Fibroblast of the aortic adventitia (primary cell): ENCODE results near the gene TRNT1. TPM values are rescaled to one million over a fixed set of nuclear protein-coding genes. Genes with fewer than 3 reads are reported as not detected.

Experiments
- DNase-seq: peaks from one replicate; pipeline ENCODE4 v3.0.0-alpha.2; 2010; ENCODE audit warnings: low read depth
- H3K4me3 ChIP-seq: 2 replicates; pipeline ENCODE4 v1.5.1; 2011; ENCODE audit warnings: low read depth, mild to moderate bottlenecking, control low read depth, low read length, moderate library complexity
- total RNA-seq: library from RNA; depleted of rRNA; stranded (reverse); fragments of >200 nt; gene quantifications from 2 replicates; pipeline ENCODE4 v1.2.3, GENCODE V29; 2012; ENCODE audit warnings: low replicate concordance
- TF ChIP-seq, protein P1 (sequence below): IDR thresholded peaks from 2 replicates; pipeline ENCODE4 v1.5.1; 2011; ENCODE audit warnings: mild to moderate bottlenecking, low read length, control low read depth, inconsistent platforms; ENCODE audit not compliant: insufficient read depth

Gene TRNT1
- total RNA-seq, 1 donor: 23.3 TPM

DNA sequence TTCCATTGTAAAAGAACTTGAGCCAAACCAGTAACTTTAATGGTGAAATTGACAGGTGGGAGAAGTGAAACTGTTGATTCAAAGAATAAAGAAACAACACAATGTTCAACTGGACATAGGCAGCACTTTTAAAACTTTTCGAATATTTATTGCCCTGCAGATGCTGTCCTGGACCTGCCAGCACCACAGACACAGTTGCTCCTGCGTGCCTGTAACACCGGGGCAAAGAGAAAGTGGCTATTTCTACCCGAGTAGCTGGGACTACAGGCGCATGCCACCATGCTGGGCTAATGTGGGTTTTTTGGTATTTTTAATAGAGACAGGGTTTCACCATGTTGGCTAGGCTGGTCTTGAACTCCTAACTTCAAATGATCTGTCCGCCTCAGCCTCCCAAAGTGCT lies 24.0 kb upstream of the TRNT1 start:
- TF ChIP-seq, protein P1, sequence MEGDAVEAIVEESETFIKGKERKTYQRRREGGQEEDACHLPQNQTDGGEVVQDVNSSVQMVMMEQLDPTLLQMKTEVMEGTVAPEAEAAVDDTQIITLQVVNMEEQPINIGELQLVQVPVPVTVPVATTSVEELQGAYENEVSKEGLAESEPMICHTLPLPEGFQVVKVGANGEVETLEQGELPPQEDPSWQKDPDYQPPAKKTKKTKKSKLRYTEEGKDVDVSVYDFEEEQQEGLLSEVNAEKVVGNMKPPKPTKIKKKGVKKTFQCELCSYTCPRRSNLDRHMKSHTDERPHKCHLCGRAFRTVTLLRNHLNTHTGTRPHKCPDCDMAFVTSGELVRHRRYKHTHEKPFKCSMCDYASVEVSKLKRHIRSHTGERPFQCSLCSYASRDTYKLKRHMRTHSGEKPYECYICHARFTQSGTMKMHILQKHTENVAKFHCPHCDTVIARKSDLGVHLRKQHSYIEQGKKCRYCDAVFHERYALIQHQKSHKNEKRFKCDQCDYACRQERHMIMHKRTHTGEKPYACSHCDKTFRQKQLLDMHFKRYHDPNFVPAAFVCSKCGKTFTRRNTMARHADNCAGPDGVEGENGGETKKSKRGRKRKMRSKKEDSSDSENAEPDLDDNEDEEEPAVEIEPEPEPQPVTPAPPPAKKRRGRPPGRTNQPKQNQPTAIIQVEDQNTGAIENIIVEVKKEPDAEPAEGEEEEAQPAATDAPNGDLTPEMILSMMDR: no peak
- no peak overlapping the region for H3K4me3 ChIP-seq
- no peak for DNase-seq

- TF ChIP-seq, protein P1: no peak
Measured at GRCh38 chr3:3105246-3105645, 21.5 kb upstream of the TRNT1 start.

DNA sequence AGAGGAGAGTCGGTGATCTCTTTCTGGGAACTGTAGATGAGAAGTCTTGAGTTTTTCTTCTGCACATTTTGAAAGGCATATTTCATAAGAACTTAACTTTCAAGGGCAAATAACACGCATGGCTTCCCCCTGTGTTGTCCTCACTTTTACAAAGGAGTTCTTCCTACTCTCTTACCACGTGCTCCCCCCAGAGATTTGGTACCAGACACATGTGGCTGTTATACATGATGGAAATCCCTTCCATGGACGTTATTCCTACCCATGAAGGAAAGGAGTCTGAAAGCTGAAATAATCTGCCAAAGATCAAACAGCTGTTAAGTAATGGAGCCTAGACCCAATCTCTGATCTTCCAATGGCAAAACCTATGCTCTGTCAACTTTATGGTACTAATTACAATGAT lies 20.9 kb upstream of the TRNT1 start:
- no peak for DNase-seq
- TF ChIP-seq, protein P1: no peak
- H3K4me3 ChIP-seq: no peak overlapping the region

More at GRCh38 chr3:3105246-3105645, 21.5 kb upstream of the TRNT1 start:
- no peak for DNase-seq
- H3K4me3 ChIP-seq: no peak overlapping the region

DNA sequence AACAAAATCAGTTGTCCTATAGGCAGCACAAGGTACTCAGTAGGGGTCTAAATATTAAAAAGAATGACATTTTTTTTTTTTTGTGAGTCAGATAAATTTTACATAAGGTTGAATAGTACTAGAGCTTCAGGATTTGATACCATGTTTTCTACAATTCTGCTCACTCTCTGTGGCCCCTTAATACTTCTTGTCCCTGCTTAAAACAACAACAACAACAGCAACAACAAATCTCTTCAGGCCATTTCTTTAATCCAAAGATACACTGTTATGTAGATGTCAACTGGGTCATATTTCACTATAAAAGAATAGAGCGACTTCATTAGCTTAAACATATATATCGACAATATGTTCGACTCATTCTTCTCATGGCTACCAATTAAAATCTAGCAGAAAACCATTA lies 19.6 kb upstream of the TRNT1 start:
- DNase-seq: no peak
- no peak overlapping the region for H3K4me3 ChIP-seq
- TF ChIP-seq, protein P1: no peak

DNA sequence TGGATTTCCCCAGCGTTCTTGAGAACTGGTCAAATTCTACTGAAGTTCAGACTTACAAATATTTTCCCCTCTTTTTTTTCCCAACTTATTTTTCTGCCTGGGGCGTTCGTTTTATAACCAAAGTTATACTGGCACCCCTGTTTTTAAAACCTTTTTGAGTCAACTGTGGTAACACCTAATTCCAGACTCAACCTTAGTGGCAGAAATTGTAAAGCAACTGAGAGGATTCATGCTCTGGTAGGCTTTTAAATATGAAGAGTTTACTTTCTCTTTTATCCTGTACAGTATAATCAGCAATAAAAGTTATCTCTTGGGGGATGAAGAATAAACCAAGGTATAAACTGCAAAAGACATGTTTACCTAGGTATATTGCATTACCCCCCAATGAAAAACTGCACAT lies 18.9 kb upstream of the TRNT1 start:
- no peak overlapping the region for H3K4me3 ChIP-seq
- TF ChIP-seq, protein P1: no peak
- no peak for DNase-seq

DNA sequence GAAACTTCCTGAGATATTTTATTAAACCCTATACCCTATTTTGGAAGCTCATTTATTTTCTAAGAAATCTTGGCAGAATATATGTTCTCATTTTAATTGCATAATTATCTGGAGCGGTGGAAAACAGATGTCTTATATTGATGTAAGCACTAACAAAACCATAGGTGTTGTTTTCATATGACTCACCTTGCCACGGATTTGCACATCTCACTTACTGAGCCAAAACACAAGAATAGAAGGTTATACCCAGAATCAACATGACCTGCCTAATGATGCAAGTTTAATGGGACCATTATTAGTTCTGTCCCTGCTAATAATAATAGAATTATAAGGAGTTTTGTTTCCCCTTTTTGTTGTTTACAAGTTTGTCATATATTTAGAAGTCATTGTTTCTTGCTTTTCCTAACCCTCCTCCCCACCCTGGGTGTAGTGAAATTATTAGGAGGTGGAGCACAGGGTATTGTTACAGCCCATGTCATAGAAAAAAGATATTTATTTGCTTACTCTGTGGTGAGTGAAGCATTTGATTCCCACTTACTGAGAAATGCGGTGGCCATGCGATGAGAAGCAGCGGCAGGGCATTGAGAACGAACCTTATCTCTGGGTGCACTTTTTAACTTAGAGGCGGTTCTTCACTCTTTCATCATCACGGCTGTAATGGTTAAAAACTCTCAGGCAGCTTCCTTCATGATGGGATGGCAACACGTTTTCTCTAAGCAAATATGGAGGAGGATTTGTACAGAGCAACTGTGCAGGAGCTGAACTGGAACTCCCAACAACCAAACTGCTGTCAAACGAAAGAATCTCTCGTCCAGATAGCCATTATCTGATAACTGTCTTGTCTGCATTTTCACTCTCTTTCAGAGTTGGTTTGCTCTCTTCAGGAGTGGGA lies 17.1 kb upstream of the TRNT1 start:
- H3K4me3 ChIP-seq: no peak overlapping the region
- DNase-seq: no peak
- TF ChIP-seq, protein P1: no peak
